AG04450 (cell line): ENCODE data around the gene LPIN1. TPM values are rescaled to one million over a fixed set of nuclear protein-coding genes. Genes with fewer than 3 reads are reported as not detected.
"Not testable (repeated sequence)": the region's sequence is repeated elsewhere in the genome, so short reads cannot be mapped to it uniquely, and the experiment has no call there.

Source experiments
- CTCF ChIA-PET: fragments of 300-600, 350-600 bp; formaldehyde crosslinking; extraction: SDS; loops from one replicate; lab custom pipeline; 2022; ENCODE audit warnings: antibody characterized with exemption, inconsistent platforms; lab: Charles Lee
- POLR2A ChIA-PET: fragments of 350-600 bp; formaldehyde crosslinking; extraction: SDS; loops from one replicate; lab custom pipeline; 2021; ENCODE audit warnings: antibody characterized with exemption, inconsistent platforms; lab: Yijun Ruan, JAX
- DNase-seq: peaks from one replicate; pipeline ENCODE4 v3.0.0-alpha.2; 2011; ENCODE audit warnings: low read depth, low spot score
- H3K27ac ChIP-seq: one replicate; pipeline ENCODE4 v1.5.1; 2012; ENCODE audit warnings: low read depth, low read length, control low read depth
- H3K27me3 ChIP-seq: one replicate; pipeline ENCODE4 v1.6.0; 2012; ENCODE audit warnings: low read length; ENCODE audit not compliant: control insufficient read depth, insufficient read depth
- H3K4me3 ChIP-seq: 2 replicates; pipeline ENCODE4 v1.5.1; 2011; ENCODE audit warnings: mild to moderate bottlenecking, low read depth, low read length, control low read depth
- H3K9me3 ChIP-seq: 2 replicates; pipeline ENCODE4 v1.5.1; 2012; ENCODE audit warnings: low read length; ENCODE audit not compliant: control insufficient read depth, insufficient read depth
- polyA plus RNA-seq: library from polyadenylated mRNA; depleted of rRNA; stranded (reverse); fragments of >200 nt; gene quantifications from 2 replicates; pipeline ENCODE4 v1.2.3, GENCODE V29; 2011
- TF ChIP-seq, protein P1 (sequence below): IDR thresholded peaks from 2 replicates; pipeline ENCODE4 v1.5.1; 2011; ENCODE audit warnings: low read depth, low read length, control low read depth, inconsistent platforms

The LPIN1 gene
- polyA plus RNA-seq, 1 experiment: 40.5 TPM

- ChIA-PET POLR2A (no interaction called here), CTCF (no interaction called here)
- TF ChIP-seq, protein P1, sequence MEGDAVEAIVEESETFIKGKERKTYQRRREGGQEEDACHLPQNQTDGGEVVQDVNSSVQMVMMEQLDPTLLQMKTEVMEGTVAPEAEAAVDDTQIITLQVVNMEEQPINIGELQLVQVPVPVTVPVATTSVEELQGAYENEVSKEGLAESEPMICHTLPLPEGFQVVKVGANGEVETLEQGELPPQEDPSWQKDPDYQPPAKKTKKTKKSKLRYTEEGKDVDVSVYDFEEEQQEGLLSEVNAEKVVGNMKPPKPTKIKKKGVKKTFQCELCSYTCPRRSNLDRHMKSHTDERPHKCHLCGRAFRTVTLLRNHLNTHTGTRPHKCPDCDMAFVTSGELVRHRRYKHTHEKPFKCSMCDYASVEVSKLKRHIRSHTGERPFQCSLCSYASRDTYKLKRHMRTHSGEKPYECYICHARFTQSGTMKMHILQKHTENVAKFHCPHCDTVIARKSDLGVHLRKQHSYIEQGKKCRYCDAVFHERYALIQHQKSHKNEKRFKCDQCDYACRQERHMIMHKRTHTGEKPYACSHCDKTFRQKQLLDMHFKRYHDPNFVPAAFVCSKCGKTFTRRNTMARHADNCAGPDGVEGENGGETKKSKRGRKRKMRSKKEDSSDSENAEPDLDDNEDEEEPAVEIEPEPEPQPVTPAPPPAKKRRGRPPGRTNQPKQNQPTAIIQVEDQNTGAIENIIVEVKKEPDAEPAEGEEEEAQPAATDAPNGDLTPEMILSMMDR: no peak
- Histone ChIP-seq H3K9me3 (no peaks in the 10 kb centered on the region), H3K4me3 (no peak overlapping the region), H3K27ac (no peak overlapping the region), H3K27me3 (no peaks in the 10 kb centered on the region)
- no peak for DNase-seq
Observed at GRCh38 chr2:11813951-11814350, 67.5 kb downstream of the LPIN1 start.

DNA sequence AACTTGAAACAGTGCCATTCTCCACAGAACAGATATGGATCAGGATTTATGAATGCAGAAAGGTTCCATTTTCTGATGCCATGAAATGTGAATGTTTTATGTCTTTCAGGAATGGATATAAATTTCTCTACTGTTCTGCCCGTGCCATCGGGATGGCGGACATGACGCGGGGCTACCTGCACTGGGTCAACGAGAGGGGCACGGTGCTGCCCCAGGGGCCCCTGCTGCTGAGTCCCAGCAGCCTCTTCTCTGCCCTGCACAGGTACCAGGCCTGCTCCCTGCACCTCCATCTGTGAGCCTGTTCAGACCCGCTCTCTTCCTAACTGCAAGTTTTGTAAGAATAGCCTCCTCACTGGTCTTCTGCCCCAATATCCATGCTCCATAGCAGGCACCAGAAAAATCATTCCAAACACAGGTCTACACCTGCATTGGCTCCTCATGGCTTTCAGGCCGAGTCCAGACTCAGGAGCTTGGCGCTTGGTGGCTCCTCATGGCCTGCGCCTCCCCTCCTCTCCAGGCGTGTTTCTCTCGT lies 68.6 kb downstream of the LPIN1 start:
- no peaks in the 10 kb centered on the region for H3K9me3 ChIP-seq
- no peaks in the 10 kb centered on the region for H3K27me3 ChIP-seq
- DNase-seq: no peak
- CTCF ChIA-PET: interaction anchor here (1.1 kb wide), 1 partner anchor 1192 kb away, joined by 3 read pairs; no protein-coding TSS in a partner anchor
- POLR2A ChIA-PET: no interaction called here
- TF ChIP-seq, protein P1: no peak
- H3K4me3 ChIP-seq: no peak overlapping the region
- no peak overlapping the region for H3K27ac ChIP-seq

GRCh38 chr2:11816935-11817334 lies 70.5 kb downstream of the LPIN1 start:
- DNase-seq, H3K27ac ChIP-seq, H3K4me3 ChIP-seq, H3K9me3 ChIP-seq, H3K27me3 ChIP-seq, POLR2A ChIA-PET: not testable (repeated sequence)
- CTCF ChIA-PET: interaction anchor here (1.6 kb wide), 1 partner anchor 39 kb away, joined by 3 read pairs; no protein-coding TSS in a partner anchor

DNA sequence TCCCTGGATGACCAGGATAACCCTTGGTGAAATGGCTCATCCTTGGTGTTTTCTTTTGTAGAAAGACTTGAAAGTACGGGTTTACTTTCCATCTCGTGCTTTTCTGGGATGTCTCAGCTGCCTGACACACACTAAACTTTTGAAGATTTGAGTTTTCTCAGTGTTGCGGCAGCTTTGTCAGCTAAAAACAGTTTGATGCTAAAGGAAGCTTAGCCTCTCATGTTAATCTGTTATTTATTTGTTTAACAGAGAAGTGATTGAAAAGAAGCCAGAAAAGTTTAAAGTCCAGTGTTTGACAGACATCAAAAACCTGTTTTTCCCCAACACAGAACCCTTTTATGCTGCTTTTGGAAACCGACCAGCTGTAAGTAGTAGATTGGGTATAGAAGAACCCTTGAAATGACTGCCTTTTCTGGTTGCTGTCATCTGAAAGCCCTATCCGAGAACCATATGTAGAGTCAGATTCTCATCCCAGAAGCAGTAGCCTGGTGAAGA lies 72.8 kb downstream of the LPIN1 start:
- DNase-seq: no peak
- no peaks in the 10 kb centered on the region for H3K9me3 ChIP-seq
- ChIA-PET POLR2A (no interaction called here), CTCF (interaction anchor here (0.6 to 1.6 kb wide), 3 partner anchors 10 to 1237 kb away, joined by 3 to 5 read pairs (median 5); no protein-coding TSS in a partner anchor)
- no peak overlapping the region for H3K4me3 ChIP-seq
- H3K27me3 ChIP-seq: no peaks in the 10 kb centered on the region
- no peak overlapping the region for H3K27ac ChIP-seq
- TF ChIP-seq, protein P1: no peak

DNA sequence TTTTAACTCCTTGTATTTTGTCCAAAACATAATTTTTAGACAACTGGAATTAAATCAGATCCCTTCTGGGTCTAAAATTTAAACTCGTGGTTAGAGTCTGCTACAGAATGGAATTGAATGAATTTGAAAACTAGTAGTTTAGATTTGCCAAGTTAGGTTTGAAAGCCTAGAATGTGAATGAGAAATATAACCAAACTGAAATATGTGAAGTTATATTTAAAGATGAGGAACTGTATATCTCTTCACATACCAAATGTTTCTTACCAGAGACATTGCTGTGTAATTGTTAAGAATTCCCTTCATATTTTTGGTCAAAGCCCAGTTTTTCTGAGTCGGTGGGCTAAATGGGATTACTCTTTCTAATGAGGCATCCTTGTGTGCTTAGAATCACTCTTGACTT lies 74.2 kb downstream of the LPIN1 start:
- no peak overlapping the region for H3K27ac ChIP-seq
- ChIA-PET POLR2A (no interaction called here), CTCF (interaction anchor here (1.6 kb wide), 1 partner anchor 9 kb away, joined by 5 read pairs; no protein-coding TSS in a partner anchor)
- no peak overlapping the region for H3K4me3 ChIP-seq
- no peak for DNase-seq
- no peaks in the 10 kb centered on the region for H3K27me3 ChIP-seq
- no peaks in the 10 kb centered on the region for H3K9me3 ChIP-seq
- TF ChIP-seq, protein P1: no peak
